Type B pancreatic cell (in vitro differentiated cells): Measurements from ENCODE around the gene PDE5A. TPM values are rescaled to one million over a fixed set of nuclear protein-coding genes. Genes with fewer than 3 reads are reported as not detected.

ENCODE experiments used
- DNase-seq: peaks from one replicate; pipeline ENCODE4 v3.0.0; 2021; ENCODE audit warnings: mixed read lengths; ENCODE audit not compliant: unreplicated experiment; ENCODE audit errors: extremely low spot score
- H3K27ac Mint-ChIP-seq: 2 replicates; pipeline ENCODE4 v1.8.0; 2021; ENCODE audit warnings: mild to moderate bottlenecking, mixed read lengths
- H3K27me3 Mint-ChIP-seq: 2 replicates; pipeline ENCODE4 v1.8.0; 2021; ENCODE audit warnings: mixed read lengths
- H3K36me3 Mint-ChIP-seq: 2 replicates; pipeline ENCODE4 v1.8.0; 2021; ENCODE audit warnings: mixed read lengths
- H3K4me1 Mint-ChIP-seq: one replicate; pipeline ENCODE4 v1.8.0; 2021; ENCODE audit warnings: mixed read lengths; ENCODE audit not compliant: unreplicated experiment
- H3K4me3 Mint-ChIP-seq: 2 replicates; pipeline ENCODE4 v1.8.0; 2021; ENCODE audit warnings: mild to moderate bottlenecking, mixed read lengths
- H3K9me3 Mint-ChIP-seq: 2 replicates; pipeline ENCODE4 v1.8.0; 2021; ENCODE audit warnings: mixed read lengths
- total RNA-seq: library from RNA; stranded (reverse); gene quantifications from 2 replicates; pipeline ENCODE4 v1.2.1, GENCODE V29; 2021; ENCODE audit warnings: low replicate concordance
- TF ChIP-seq, protein P1 (sequence below): fragments of 200-600 bp; sonication (generic); conservative IDR thresholded peaks from 2 replicates; pipeline ENCODE4 v1.5.0; 2021; ENCODE audit warnings: antibody characterized with exemption, mild to moderate bottlenecking

PDE5A gene
- total RNA-seq, 1 donor from 2014 or later, result 77.4 TPM

GRCh38 chr4:119564106-119564505, 64.5 kb downstream of the PDE5A start:
- H3K9me3 Mint-ChIP-seq, result peaks cover 19% of the 10 kb centered on the region
- H3K4me3 Mint-ChIP-seq, result no peak overlapping the region
- DNase-seq, result no peak
- TF ChIP-seq, protein P1, sequence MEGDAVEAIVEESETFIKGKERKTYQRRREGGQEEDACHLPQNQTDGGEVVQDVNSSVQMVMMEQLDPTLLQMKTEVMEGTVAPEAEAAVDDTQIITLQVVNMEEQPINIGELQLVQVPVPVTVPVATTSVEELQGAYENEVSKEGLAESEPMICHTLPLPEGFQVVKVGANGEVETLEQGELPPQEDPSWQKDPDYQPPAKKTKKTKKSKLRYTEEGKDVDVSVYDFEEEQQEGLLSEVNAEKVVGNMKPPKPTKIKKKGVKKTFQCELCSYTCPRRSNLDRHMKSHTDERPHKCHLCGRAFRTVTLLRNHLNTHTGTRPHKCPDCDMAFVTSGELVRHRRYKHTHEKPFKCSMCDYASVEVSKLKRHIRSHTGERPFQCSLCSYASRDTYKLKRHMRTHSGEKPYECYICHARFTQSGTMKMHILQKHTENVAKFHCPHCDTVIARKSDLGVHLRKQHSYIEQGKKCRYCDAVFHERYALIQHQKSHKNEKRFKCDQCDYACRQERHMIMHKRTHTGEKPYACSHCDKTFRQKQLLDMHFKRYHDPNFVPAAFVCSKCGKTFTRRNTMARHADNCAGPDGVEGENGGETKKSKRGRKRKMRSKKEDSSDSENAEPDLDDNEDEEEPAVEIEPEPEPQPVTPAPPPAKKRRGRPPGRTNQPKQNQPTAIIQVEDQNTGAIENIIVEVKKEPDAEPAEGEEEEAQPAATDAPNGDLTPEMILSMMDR, result no peak
- H3K36me3 Mint-ChIP-seq, result peaks cover 33% of the 10 kb centered on the region
- no peaks in the 10 kb centered on the region for H3K4me1 Mint-ChIP-seq
- no peaks in the 10 kb centered on the region for H3K27me3 Mint-ChIP-seq
- H3K27ac Mint-ChIP-seq, result no peak overlapping the region

GRCh38 chr4:119559044-119559647, 69.5 kb downstream of the PDE5A start:
- no peaks in the 10 kb centered on the region for H3K27me3 Mint-ChIP-seq
- no peak overlapping the region for H3K27ac Mint-ChIP-seq
- TF ChIP-seq, protein P1, result peak; percentile 79
- H3K9me3 Mint-ChIP-seq, result peaks cover 7% of the 10 kb centered on the region
- no peaks in the 10 kb centered on the region for H3K4me1 Mint-ChIP-seq
- peaks cover 11% of the 10 kb centered on the region for H3K36me3 Mint-ChIP-seq
- no peak overlapping the region for H3K4me3 Mint-ChIP-seq
- no peak for DNase-seq

GRCh38 chr4:119550857-119551532, 77.6 kb downstream of the PDE5A start:
- Mint-ChIP-seq H3K36me3 (peaks cover 11% of the 10 kb centered on the region), H3K9me3 (no peaks in the 10 kb centered on the region), H3K4me3 (no peak overlapping the region), H3K27me3 (no peaks in the 10 kb centered on the region), H3K4me1 (peaks cover 7% of the 10 kb centered on the region), H3K27ac (no peak overlapping the region)
- no peak for DNase-seq
- TF ChIP-seq, protein P1, result no peak

DNA sequence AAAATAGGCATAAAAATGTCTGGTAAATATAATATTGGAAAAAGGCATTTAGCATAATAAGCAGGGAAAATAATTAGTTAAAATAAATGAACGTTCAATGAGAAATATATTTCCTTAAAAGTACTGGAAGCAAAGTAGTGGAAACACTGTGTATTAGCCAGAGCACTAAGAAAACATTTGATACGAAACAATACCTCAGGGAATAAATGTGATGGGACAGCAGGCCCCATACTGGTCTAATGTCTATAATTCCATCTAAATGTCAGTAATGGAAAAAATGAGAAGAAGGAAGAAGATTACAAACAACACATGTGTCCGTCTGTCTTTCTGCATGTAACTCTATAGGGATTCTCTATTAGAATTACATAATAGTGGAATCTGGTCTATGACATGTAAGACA, 79.0 kb downstream of the PDE5A start:
- peaks cover 11% of the 10 kb centered on the region for H3K36me3 Mint-ChIP-seq
- H3K27me3 Mint-ChIP-seq, result no peaks in the 10 kb centered on the region
- TF ChIP-seq, protein P1, result no peak
- no peaks in the 10 kb centered on the region for H3K9me3 Mint-ChIP-seq
- no peak for DNase-seq
- H3K4me1 Mint-ChIP-seq, result peaks cover 7% of the 10 kb centered on the region
- H3K4me3 Mint-ChIP-seq, result no peak overlapping the region
- no peak overlapping the region for H3K27ac Mint-ChIP-seq

- no peak for DNase-seq
- Mint-ChIP-seq H3K4me1 (no peaks in the 10 kb centered on the region), H3K36me3 (peaks cover 22% of the 10 kb centered on the region), H3K27ac (no peak overlapping the region), H3K4me3 (no peak overlapping the region), H3K9me3 (no peaks in the 10 kb centered on the region), H3K27me3 (no peaks in the 10 kb centered on the region)
- TF ChIP-seq, protein P1, result no peak
Measured at GRCh38 chr4:119543779-119544178, 84.8 kb downstream of the PDE5A start.
